SKM-1 (cell line): ENCODE data around the gene SEPHS1.
"Not testable (repeated sequence)": the region's sequence is repeated elsewhere in the genome, so short reads cannot be mapped to it uniquely, and the experiment has no call there.

Experiments used
- DNase-seq: peaks from one replicate; lab custom pipeline; 2025; ENCODE audit not compliant: unreplicated experiment; lab: John Stamatoyannopoulos, UW

Gene SEPHS1

DNA sequence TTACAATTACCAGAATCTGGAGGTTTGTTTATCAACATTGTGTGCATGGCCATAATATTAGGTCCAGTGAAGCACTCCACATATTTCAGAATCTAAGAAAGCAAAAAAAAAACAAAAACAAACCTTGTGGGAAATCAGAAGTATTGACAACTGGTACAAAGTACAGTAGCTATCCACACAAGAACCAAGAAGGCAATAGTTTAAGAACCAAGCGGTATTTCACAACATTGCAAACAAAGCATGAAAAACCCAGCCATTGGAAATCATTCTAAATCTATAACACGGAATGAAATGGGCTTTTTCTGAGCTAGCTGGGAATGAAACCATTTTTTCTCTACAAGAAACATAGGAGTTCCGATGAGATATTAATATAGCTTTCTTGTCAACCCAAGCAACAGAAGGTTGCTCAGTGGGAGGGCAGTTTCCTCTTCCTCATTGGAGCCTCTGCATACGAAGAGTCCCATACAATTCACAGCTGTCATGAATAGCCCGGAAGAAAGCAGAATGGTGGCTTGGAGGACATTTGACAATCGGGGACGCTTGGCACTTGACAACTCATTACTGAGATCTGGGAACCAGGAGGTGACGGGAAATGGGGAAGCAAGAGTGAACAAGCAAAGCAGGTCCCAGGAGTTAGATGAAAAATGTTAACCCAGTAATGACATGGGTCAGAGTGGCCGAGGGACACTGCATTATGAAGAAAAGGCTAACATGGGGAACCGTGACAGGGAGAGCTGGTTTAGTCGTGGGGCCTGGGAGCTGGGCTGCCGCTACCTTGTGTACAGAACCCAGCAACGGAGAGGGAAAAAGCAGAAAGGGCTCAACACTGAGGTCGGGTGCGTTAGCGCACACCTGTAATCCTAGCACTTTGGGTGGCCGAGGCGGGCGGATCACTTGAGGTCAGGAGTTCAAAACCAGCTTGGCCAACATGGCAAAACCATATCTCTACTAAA, 56.0 kb downstream of the SEPHS1 start:
- no peak for DNase-seq

DNA sequence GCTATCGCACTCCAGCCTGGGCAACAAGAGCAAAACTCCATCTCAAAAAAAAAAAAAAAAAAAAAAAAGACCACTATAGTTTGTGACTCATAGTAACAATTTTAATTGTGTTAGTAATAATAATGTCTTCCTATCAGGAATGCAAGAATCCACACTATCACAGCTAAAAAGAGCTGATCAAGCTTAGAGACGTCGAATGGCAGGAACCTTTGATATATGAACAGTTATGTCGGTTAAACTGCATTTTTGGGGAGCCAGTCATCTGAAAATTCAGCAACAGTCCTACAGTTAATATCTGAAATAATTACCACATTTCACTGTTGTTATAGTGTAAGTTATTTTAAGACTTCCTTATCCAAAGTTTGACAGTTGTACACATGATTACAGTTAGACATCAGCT, 57.0 kb downstream of the SEPHS1 start:
- no peak for DNase-seq

DNA sequence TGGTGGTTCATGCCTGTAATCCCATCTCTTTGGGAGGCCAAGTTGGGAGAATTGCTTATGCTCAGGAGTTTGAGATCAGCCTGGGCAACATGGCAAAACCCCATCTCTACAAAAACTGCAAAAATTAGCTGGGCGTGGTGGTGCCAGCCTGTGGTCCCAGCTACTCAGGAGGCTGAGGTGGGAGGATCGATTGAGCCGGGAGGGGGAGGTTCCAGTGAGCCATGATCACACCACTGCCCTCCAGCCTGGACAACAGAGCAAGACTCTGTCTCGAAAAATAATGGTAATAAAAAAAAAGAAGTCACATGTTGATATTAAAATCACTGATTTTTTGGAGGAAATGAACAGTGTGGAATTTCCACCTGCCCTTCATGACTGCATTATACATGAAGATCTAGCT, 64.0 kb downstream of the SEPHS1 start:
- DNase-seq = no peak

- not testable (repeated sequence) for DNase-seq
Measured at GRCh38 chr10:13282348-13282747, 65.7 kb downstream of the SEPHS1 start.

DNA sequence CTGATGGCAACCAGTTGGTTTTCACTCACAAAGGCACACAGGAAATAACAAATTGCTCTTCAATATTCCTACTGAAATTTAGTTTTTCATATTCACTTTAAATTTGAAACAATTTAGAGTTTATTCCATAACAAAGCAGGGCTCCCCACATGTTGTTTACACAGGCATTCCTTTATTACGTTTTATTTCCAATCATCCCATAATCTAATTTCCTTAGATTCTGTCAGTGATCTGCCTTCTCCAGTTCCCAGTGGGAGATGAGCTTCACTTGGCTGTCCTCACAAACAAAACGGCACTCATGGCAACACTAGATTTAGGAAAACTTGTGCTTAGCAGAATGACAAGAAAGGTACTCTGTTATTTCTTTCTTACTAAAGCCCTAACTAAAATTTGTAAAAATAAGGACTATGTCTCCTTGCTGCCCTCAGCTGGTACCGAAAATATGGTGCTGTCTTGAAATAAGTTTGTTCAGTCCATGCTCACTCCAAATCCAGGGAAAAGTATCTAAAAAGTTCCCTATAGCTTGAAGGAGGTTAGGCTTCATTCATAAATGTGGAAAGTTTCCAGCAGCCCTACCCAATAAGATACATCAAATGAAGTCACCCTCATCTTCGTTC, 71.2 kb downstream of the SEPHS1 start:
- DNase-seq = no peak

DNA sequence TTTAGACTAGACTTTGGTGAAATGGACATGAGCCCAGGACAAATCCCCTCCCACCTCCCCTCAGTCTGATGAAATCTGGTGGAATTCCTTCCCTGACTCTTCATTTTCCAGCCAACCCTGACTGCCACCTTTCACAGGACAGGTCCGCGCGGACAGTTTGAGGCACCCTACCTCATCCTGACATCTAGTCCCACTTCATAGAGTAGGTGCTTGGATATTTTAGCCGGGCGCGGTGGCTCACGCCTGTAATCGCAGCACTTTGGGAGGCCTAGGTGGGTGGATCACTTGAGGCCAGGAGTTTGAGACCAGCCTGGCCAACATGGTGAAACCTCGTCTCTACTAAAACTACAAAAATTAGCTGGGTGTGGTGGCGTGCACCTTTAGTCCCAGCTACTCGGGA, 71.9 kb downstream of the SEPHS1 start:
- not testable (repeated sequence) for DNase-seq

GRCh38 chr10:13272164-13272571, 75.9 kb downstream of the SEPHS1 start:
- DNase-seq = no peak

DNA sequence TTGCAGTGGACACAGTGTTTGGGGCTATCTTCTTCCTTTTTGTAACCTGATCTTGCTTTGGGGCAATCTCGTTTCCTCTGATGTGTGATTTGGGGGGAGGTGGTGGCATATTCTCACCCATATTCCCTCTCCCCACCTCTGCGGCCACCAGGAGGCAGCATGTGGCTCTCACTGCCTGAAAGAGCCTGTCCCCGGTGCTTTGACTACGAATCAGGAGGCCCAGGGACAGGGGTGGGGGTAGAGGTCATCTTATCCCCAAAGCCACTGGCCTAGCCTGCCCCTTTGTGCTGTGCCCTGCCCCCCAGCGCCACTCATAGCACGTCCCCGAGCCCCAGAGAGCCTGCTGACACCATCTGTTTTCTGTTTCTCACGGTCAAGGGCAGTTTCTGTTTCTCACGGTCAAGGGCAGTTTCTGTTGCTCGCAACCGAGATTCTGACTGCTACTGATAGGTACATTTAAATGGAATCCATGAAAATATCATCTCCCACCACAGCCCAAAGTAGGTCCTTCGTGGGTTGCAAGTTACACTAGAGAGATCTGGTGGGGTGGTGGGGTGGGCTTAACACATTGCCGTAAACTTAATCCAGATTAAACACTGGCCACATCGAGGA, 76.4 kb downstream of the SEPHS1 start:
- DNase-seq = no peak

DNA sequence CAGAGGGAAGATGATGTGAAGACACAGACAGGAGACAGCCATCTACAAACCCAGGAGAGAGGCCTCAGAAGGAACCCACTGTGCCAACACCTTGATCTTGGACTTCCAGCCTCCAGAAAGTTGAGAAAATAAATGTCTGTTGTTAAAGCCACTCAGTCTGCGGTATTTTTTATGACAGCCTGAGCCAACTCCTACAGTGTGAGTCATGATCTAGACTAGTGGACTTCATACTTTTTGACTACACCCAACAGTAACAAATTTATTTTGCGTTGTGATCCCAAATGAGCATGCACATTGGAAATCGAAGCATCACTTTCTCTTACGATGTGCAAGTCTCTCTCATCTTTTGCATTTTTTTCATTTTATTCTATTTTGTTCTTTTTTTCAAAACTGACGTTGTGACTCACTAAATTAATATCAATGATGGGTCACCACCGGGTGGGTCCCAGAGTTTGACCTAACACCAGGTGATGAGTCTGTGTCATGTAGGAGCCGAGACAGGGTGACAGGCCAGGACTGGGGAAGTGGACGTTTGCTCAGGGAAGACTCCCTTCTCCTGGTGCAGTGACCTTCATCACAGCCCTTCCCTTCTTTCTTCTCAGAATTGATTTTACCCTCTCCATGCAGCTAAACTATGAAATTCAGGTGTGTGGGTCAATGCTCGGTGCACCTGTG, 77.1 kb downstream of the SEPHS1 start:
- no peak for DNase-seq

DNA sequence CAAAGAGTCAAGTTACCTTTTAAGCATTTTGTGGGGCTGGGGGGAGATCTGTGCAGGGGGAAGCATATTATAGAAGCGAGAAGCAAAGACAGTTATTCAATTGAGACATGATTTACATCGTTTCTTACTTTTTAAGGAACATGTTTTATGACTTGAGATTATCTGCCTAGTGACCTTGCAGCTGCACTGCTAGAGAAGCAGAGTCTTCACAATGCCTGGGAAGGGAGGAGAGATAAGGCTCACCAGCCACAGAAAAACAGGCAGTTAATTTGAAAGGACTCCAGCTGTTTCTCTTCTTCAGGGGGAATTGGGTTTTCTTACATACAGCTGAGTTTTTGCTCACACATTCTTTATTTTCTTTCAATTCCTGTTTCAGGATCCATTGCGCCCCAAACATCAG, 79.3 kb downstream of the SEPHS1 start:
- DNase-seq = no peak

- DNase-seq = no peak
Measured at GRCh38 chr10:13268310-13268709, 79.8 kb downstream of the SEPHS1 start.
